Measurements from ENCODE around the gene ADK.

GRCh38 chr10:74156919-74157289 lies 5.9 kb downstream of the ADK start:
- TF ChIP-seq CTCF (conservative IDR thresholded peaks at IDR 0.05) (no peak), EZH2 (IDR thresholded peaks at IDR 0.05; ENCODE audit: low read depth) (no peak)
